Measurements from ENCODE around the gene OR5AN1. TPM values are rescaled to one million over a fixed set of nuclear protein-coding genes. Genes with fewer than 3 reads are reported as not detected.

Gene OR5AN1
- total RNA-seq, 1 experiment from 2014 or later = not detected

GRCh38 chr11:59403546-59403945 is 44.9 kb downstream of the OR5AN1 start:
- TF ChIP-seq EZH2 (IDR thresholded peaks at IDR 0.05) (no peak), ZNF274 (IDR thresholded peaks at IDR 0.05; ENCODE audit: low read depth, low read length) (no peak), REST (IDR thresholded peaks at IDR 0.05; ENCODE audit: low read depth) (no peak), SP1 (IDR thresholded peaks at IDR 0.05; ENCODE audit: low read depth) (no peak), CBX3 (IDR thresholded peaks at IDR 0.05; ENCODE audit: low read depth) (no peak; the same call in 1 of the 2 replicates), CTCF (IDR thresholded peaks at IDR 0.05 in 2 of 3, conservative IDR thresholded peaks at IDR 0.05 in 1 of 3; ENCODE audit: borderline replicate concordance in 1 of 3, insufficient read depth in 1 of 3, low read depth in 2 of 3, low read length in 2 of 3) (no peak), TCF7L2 (IDR thresholded peaks at IDR 0.05; ENCODE audit: borderline replicate concordance, extremely low read depth, insufficient read depth, insufficient read length) (no peak), RAD21 (IDR thresholded peaks at IDR 0.05; ENCODE audit: low read depth) (no peak), ATF3 (IDR thresholded peaks at IDR 0.05) (no peak), CEBPB (IDR thresholded peaks at IDR 0.05; ENCODE audit: low read depth) (no peak), ZFX (IDR thresholded peaks at IDR 0.05) (no peak), SRF (IDR thresholded peaks at IDR 0.05; ENCODE audit: low read depth) (no peak), POLR2A (IDR thresholded peaks at IDR 0.05; ENCODE audit: borderline replicate concordance, extremely low read depth, insufficient read depth, insufficient read length) (no peak), YY1 (IDR thresholded peaks at IDR 0.05; ENCODE audit: extremely low read depth, insufficient replicate concordance, low read depth, low read length) (no peak), SIN3A (IDR thresholded peaks at IDR 0.05; ENCODE audit: low read depth) (no peak), MAX (IDR thresholded peaks at IDR 0.05) (no peak), FOSL1 (IDR thresholded peaks at IDR 0.05; ENCODE audit: low read depth) (no peak), ZBTB33 (IDR thresholded peaks at IDR 0.05; ENCODE audit: extremely low read depth, insufficient replicate concordance, low read length) (no peak)
- ATAC-seq (no peak), DNase-seq (ENCODE audit: low read depth, low spot score) (no peak)
- Histone ChIP-seq H3K9ac (ENCODE audit: low read length) (no peak overlapping the region), H3K9me2 (ENCODE audit: insufficient read depth) (no peaks in the 10 kb centered on the region), H3K27me3 (ENCODE audit: insufficient read depth, low read length) (no peaks in the 10 kb centered on the region), H3K79me2 (ENCODE audit: insufficient read depth, low read length) (no peaks in the 10 kb centered on the region), H3K4me1 (ENCODE audit: control insufficient read depth in 1 of 2, insufficient read depth in 2 of 2, low read length in 2 of 2) (no peaks in the 10 kb centered on the region), H3K4me2 (ENCODE audit: low read length) (no peak overlapping the region), H3K27ac (ENCODE audit: low read depth, low read length) (no peak overlapping the region), H3K36me3 (ENCODE audit: control insufficient read depth in 1 of 2, insufficient read depth in 2 of 2, low read length in 2 of 2) (no peaks in the 10 kb centered on the region), H4K20me1 (ENCODE audit: insufficient read depth) (no peaks in the 10 kb centered on the region), H2AFZ (ENCODE audit: low read depth, low read length, poor library complexity, severe bottlenecking) (no peak overlapping the region), H3K4me3 (replicated peaks in 1 of 2; ENCODE audit: low read depth in 1 of 2, low read length in 2 of 2) (no peak overlapping the region), H3K9me3 (ENCODE audit: control insufficient read depth in 1 of 2, insufficient read depth in 1 of 2, low read depth in 1 of 2, low read length in 2 of 2) (peaks cover 9 to 16% of the 10 kb centered on the region in 2 experiments; a peak in 2 of 4 replicates)
- POLR2A ChIA-PET = no interaction called here
- no TSS peak for BruUV-seq (replicated peaks)
- CTCF ChIA-PET = no interaction called here
- RAD21 ChIA-PET (ENCODE audit: low non-redundant PET in 1 of 2, low total read pairs in 2 of 2, uncharacterized antibody in 2 of 2, unreplicated experiment in 2 of 2) = no interaction called here
- intact Hi-C loops (cut with micrococcal nuclease) = no loop called here
